Muscle of arm (tissue), 12 donors: ENCODE results near the gene TMEM156. TPM values are rescaled to one million over a fixed set of nuclear protein-coding genes. Genes with fewer than 3 reads are reported as not detected.

Experiments used
- DNase-seq: peaks from one replicate; pipeline ENCODE4 v3.0.0-alpha.2; 2013
- polyA plus RNA-seq, 12 donors: library from polyadenylated mRNA; unstranded; fragments of 120-200 nt; gene quantifications; one replicate each; pipeline ENCODE4 v1.2.1, GENCODE V29; 2013; ENCODE audit not compliant: insufficient read length in 12 of 12

The TMEM156 gene
- polyA plus RNA-seq, 12 donors: 0.10 to 1.8 (median 0.19) TPM; not detected in 2

DNA sequence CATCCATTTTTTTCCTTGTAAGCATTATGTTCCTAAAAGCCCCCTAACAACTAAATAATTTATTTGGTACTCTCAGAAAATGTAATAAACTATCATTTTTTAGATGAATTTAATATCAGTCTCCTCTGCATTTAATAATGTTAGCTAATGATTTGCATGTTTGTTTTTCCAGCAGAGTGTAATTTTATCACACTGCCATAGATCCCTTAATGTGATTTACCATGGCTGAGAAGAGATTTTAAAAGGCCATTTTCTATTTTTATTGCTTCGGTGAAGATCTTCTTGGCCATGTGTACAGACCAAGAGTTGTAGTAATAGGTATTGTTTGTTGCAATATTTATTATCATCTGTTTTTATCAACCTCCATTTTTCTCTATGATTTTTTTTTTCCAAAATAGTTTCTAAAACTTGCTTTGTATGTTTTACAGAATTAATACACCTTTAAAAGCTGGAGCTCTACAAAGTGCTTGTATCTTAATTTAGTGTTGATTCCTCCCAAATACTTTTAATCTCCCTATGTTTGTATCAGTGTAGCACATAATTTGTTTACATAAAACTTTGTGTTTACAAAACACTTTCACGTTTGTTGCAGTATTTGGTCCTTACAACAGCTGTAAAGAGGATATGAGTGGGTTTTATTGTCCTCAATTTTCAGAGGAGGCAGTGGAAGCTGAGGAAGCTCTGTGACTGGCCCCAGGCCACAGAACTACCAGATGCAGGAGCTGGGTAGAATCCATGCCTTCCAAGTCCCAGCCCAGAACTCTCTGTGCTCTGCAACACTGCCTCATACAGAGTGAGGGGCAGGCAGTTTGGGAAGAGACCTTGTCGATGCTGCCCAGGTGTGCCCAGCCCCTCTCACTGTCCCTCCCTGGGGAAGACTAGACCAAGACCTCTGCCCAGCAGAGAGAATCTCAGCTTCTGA is 106.5 kb downstream of the TMEM156 start:
- DNase-seq: no peak

DNA sequence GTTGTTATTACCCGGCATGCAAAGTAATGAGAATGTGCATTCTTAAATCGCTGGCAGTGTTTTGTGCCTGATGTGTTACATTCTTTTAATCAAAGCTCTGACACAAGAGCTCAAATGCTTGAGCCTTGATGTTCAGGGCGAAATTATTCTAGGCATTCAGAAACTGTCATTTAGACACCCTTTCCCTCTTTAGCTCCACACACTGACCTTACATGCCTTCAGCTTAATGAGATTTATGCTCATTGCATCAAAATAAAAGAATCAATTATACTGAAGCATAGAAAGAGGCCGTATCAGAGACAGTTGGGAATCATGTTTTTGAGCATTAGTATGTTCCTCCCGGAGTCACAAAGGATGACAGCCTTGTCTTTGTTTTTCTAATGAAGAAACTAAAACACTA is 107.9 kb downstream of the TMEM156 start:
- no peak for DNase-seq

DNA sequence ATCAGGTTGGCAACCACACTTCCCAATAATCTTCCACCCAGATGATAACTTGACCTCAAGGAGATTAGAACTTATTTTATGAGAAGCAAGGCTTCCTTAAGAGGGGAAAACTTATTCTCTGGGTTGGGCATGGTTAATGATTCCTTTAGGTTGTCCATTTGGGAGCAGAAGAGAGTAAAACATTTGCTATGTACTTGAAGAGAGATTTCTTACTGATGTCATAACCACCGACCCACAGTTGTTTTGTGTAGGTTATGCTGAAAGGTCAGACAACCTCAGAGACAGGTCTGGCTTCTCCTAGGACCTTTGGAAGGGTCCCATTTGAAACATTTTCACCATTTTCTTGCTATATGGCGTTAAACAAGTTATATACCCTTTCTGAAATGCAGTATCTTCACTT is 108.5 kb downstream of the TMEM156 start:
- DNase-seq: no peak

DNA sequence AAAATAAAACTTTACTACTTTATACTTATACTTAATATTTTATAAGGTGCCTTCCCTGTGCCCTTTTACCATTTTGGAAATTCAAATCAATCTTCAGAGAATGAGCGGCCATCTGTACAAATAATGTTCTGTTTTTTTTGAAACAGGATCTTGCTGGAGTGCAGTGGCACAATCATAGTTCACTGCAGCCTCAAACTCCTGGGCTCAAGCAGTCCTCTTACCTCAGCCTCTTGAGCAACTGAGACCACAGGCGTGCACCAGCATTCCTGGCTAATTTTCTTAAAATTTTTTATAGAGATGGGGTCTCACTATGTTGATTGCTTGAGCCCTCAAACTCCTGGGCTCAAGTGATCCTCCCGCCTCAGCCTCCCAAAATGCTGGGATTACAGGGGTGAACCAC is 111.1 kb downstream of the TMEM156 start:
- no peak for DNase-seq

DNA sequence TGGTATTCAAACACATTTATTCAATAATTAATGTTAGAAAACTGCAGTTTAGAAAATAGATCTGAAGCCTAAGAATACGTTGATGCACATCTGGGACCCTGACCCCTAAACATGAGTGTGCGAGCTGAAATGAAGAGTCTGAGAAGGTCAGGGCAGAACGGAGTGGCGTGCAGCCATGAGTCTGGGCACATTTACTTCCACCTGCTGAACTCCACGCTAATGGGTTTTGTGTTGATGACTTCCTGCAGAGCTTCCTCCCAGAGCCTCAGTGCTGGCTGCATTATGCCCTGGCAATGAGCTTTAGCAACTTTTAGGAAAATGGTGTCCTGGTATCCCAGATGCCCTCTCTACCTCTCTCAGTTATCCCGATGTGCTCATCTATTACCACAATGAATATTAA is 111.5 kb downstream of the TMEM156 start:
- DNase-seq: no peak

DNA sequence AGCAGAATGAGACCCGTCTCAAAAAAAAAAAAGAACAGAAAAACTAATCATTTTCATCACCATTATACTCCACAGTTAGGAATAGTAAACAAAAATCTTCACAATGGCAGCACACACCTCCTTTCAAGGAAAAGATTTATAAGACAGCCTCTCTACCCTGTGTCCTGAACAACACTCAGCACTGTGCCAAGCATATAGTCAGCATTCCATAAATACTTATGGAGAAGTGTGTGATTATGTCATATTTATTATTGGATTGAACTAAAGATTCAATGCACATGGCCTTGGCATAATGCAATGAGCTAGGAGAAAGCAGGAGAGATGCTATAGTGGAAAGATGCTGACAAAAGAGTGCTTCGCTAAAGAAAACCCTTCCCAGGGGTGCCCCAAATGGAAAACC is 112.0 kb downstream of the TMEM156 start:
- DNase-seq: no peak

DNA sequence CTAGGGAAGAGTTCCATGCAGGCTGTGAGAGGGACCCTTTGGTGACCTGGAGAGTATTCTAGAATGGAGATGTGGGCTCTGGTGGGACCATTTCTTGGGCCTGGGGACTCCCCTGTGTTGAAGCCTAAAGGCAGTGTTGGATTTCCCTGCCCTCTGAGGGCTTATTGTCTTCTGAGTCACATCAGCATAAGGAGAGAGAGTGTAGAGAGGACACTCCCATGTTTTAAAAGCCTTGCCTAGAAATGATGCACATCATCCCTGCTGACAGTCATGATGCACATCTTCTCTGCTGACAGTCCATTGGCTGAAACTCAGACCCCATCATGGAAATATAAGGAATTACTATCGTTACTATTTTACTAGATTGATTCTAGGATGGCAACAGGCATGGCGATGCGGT is 112.7 kb downstream of the TMEM156 start:
- DNase-seq: no peak

DNA sequence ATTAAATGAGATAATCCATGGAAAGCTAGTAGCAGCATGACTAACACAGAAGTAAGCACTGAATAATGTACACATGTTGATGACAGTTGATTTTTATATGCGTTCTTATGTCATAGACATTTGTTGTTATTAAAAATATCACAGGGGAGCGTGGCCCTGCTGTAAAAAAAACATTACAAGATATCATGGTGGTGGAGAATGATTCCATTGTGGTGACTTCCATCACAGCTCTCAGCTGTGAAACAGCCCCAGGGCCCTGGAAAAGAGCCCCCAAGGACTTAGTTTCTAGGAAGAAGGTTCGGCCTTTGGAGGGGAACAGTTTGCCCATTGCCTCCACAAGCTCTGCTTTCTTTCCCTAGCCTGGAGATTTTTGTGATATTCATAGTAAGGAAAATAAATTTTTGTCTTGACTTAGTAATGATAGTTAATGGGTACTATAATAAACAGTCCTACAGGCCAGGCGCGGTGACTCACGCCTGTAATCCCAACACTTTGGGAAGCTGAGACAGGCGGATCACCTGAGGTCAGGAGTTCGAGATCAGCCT is 114.7 kb downstream of the TMEM156 start:
- DNase-seq: no peak

Other genes with a start within 250 kb of the TMEM156 start
- gene TLR10, start 249.4 kb downstream of the TMEM156 start, polyA plus RNA-seq: 1 to 10 TPM in 1 of 12 donors, under 1 TPM in 9, not detected in 2; 0.14 to 3.1 (median 0.35) TPM
- gene TLR1, start 227.6 kb downstream of the TMEM156 start, polyA plus RNA-seq: 1 to 10 TPM in 10 of 12 donors, not detected in 2; 1.9 to 6.0 (median 3.3) TPM
- 1 to 10 TPM in 7 of 12 donors, under 1 TPM in 3, not detected in 2; 0.82 to 2.6 (median 1.4) TPM for gene TLR6, start 175.6 kb downstream of the TMEM156 start, polyA plus RNA-seq
- gene FAM114A1, start 164.6 kb downstream of the TMEM156 start, polyA plus RNA-seq: 100 to 1,000 TPM in 1 of 12 donors, 10 to 100 TPM in 11; 50.5 to 219 (median 59.4) TPM
- 10 to 100 TPM in 11 of 12 donors, not detected in 1; 10.8 to 22.6 (median 20.3) TPM for gene KLHL5, start 29.8 kb upstream of the TMEM156 start, polyA plus RNA-seq
- 10 to 100 TPM in 11 of 12 donors, not detected in 1; 13.5 to 52.0 (median 25.2) TPM for gene WDR19, start 150.1 kb upstream of the TMEM156 start, polyA plus RNA-seq